Stimulated activated CD8-positive, alpha-beta memory T cell treated with anti-CD3 and anti-CD28 coated beads, Interleukin-4, amount 100 ng/mL, for 4 hours (primary cell): ENCODE results near the gene LMNTD2.

Source experiments
- DNase-seq, 2 donors: peaks; one replicate each; pipeline ENCODE4 v3.0.0-alpha.2; 2020; ENCODE audit warnings: low read depth in 2 of 2, low spot score in 1 of 2

The LMNTD2 gene

GRCh38 chr11:554428-555226 lies 5.9 kb downstream of the LMNTD2 start:
- DNase-seq = peak in 1 of 2 donors; percentile 60

- DNase-seq = no peak
Measured at GRCh38 chr11:553988-554340, 6.6 kb downstream of the LMNTD2 start.

DNA sequence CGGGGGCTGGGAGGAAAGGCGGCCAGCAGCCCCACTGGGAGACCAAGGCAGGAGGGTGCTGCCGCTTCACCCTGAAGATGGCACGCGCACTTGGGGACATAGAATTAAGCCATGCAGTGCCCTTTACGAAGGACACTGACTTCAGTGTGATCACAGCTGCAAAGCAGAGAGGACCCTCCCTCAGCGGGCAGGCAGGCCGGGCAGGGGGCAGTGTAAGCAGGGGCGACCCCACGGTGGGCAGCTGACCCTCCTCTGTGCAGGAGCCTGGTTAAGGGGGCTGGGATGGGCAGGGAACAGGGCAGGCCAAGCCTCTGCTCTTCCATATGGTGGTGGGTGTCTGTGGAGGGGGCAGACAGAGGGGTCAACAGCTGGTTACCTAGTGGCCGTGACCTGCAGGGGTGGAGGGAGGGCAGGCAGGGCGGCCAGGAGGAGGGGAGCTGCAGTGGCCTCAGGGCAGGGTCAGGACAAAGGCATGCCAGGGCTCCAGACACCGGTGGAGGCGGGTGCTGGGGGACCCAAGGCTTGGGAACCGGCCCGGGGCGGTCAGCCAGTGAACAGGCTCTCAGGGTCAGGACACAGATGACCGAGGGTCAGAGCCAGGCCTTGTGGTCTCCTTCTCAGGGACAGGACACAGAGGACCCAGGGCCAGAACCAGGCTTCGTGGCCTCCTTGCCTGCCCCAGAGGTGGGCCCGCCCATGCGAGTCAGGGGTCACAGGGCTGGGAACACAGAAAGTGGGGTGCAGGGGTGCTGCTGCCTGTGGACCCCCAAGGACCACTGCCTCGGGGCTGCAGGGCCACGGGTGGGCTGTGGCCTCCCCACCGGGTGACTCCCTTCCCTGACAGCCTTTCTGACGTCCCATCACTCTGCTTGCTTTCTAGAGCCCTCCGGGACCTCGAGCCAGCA lies 7.2 kb downstream of the LMNTD2 start:
- DNase-seq = no peak

GRCh38 chr11:551596-551995 lies 8.9 kb downstream of the LMNTD2 start:
- DNase-seq = no peak

- no peak for DNase-seq
Measured at GRCh38 chr11:551131-551530, 9.4 kb downstream of the LMNTD2 start.

DNA sequence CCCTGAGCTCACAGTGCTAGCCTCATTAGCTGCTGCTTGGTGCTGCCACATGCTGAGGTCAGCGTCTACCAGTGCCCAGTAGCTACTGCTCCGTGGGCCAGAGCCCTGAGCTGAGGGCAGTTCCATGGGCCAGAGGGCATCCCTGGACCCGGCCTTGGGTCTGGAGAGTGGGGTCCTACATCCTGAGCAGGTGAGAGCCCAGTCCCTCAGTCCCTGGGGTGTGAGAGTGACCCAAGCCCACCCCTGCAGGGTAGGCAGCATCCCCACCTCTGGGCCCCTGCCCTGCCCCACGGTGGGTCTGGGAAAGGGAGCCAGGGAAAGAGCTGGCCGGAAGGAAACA lies 9.8 kb downstream of the LMNTD2 start:
- no peak for DNase-seq

DNA sequence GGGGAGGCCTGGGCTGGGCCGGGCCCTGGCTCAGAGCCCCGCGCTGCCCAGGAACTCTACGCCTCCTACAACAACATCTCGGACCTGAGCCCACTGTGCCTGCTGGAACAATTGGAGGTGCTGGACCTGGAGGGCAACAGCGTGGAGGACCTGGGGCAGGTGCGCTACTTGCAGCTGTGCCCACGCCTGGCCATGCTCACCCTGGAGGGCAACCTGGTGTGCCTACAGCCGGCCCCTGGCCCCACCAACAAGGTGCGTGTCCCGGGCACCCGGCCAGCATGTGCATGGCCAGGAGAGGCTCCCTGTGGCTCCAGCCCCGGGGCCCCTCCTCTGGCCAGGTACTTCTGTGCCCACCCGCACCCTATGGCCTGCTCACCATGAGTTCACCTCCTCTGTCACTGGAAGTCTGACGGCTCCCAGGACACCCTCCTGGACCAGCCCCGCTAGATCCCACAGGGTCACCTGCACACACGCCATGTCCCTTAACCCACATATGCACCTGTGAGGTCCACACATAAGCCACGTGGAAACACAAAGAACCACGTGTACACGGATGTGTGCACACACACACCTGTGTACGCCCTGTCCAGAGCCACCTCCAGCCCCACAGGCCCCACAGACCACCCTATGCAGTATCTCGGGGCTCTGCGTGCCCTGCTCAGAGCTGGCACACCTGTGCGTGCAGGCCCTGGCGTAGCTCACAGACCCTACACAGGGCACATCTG lies 10.4 kb downstream of the LMNTD2 start:
- no peak for DNase-seq

- no peak for DNase-seq
Measured at GRCh38 chr11:548700-549603, 11.6 kb downstream of the LMNTD2 start.

- no peak for DNase-seq
Measured at GRCh38 chr11:545171-545570, 15.4 kb downstream of the LMNTD2 start.

GRCh38 chr11:544817-545166 lies 15.7 kb downstream of the LMNTD2 start:
- no peak for DNase-seq

DNA sequence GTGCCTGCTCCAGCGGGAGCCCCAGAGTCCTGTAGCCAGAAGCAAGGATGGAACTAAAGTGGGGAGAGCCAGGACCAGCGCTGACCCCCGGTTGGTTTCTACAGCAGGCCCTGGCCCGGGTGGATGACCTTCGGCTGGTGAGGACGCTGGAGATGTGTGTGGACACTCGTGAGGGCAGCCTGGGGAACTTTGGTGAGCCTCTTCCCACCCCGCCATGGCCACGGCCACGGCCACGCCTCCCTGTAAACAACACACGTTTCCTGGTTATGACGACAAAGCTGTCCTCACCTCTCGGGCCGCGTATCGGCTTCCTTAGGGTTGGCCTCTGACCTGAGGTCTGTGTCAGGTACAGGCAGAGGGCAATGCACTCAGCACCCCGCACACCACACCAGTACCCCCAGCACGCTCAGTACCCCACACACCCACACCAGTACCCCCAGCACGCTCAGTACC lies 19.1 kb downstream of the LMNTD2 start:
- no peak for DNase-seq

DNA sequence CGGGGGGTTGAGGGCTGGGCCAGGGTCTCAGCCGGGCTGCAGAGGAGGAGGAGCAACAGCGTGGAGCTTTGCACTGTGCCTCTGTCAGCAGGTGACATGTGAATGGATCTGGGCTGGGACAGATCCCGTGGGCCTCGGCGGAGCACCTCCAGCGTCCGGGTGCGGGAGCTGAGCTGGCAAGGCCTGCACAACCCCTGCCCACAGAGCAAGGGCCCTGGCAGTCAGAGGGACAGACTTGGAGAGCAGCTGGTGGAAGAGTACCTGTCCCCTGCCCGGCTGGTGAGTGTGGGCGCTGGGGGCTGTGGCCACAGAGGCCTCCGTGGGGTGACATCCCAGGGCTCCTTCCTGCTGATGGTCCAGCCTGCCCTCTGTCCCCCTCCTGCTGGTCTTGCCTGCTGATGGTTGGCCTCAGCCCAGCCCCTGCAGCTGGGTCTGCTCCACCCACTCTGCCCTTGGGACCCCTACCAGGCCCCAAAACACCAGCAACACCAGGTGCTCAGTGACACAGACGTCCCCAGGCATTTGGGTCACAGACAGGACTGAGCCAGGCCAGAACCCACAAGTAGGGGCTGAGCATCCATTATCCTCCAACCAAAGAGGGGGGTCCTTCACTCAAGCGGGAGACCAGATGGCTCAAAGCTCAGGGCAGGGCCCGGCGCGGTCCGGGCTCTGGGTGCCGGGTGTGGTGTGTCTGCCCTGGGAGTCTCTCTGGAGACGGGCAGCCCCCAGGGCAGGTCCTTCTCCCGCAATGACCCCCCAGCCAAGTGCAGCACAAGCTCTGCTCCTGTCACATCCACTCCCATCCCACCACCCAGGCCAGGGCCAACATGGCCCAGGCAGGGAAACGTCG lies 19.7 kb downstream of the LMNTD2 start:
- no peak for DNase-seq

DNA sequence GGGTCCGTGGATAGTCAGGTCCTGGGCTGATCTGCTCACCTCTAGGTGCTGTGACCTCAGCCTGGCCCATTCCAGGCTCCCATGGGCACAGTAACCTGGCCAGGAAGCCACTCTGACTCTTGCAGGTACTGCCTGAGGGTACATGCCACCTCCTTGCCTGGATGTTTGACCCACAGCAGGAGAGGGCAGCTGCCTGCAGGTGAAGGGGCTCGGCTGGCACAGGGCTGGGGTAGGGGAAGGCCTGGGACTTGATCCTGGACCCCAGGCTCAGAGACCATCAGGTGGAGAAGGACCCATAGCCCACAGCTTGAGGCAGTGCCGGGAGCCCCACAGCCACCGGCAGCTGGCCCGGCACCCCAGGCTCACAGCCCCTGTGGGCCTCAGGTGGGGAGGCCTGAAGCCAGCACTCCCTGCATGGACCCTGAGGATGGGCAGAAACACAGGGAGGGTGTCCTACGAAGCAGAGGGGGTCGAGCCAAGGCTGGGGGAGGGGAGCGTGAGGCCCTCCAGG lies 20.5 kb downstream of the LMNTD2 start:
- no peak for DNase-seq

- no peak for DNase-seq
Measured at GRCh38 chr11:538431-539051, 22.0 kb downstream of the LMNTD2 start.

GRCh38 chr11:537622-538430 lies 22.7 kb downstream of the LMNTD2 start:
- DNase-seq = no peak

DNA sequence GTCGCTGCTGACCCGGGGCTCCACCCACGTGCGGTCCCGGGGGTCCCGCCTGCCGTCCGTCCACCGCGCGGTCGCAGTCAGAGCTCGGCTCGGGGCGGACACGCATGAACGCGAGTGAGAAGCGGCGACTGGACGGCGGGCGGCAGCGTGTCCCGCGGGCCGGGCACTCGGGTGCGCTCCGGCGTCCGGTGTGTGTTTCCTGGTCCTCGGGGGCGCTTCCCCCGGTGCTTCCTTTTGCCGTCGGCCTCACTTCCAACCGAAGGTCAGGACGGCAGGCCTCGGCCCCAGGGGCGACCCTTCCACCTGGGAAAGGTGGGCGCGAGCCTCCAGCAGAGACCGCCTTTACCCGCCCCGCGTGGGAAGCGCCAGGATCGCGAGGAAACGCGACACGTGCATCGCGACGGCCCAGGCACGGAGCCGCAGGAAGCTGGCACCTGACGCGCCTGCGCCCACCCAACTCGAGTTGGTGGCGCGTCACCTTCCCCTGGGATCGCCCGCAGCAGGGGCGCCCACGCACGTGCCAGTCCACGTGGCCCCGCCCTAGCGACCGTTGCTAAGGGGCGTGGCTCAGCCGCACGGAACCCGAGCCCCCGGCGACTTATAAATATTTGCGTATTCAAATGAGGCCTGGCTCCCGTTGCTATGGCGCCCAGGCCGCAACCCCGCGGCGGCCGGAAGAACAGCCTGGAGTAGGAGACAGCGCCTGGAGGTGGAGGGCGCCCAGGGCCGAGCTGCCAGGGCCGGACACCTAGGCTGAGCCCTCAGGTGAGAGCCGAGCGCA lies 23.5 kb downstream of the LMNTD2 start, which contains the start of gene LRRC56:
LRRC56 (plus strand) TSS at position 687 of the 781 bp plus-strand sequence. CDS start 3,158 bp downstream, outside the sequence.
- DNase-seq = peak; percentile 86 to 88
